Mesenchymal stem cell (in vitro differentiated cells and primary cell): Measurements from ENCODE around the gene ZNF507.

Experiments used
- DNase-seq: peaks from one replicate; pipeline ENCODE4 v3.0.0-alpha.2; 2013
- H2AFZ ChIP-seq: one replicate; pipeline ENCODE4 v1.6.1; 2013; ENCODE audit warnings: low read depth, mild to moderate bottlenecking, control low read depth, inconsistent platforms, low read length, moderate library complexity
- H2AK5ac ChIP-seq: 2 replicates; pipeline ENCODE4 v1.6.1; 2013; ENCODE audit warnings: low read length, moderate library complexity, mild to moderate bottlenecking, inconsistent platforms; ENCODE audit not compliant: severe bottlenecking
- H2BK120ac ChIP-seq: one replicate; pipeline ENCODE4 v1.6.1; 2013; ENCODE audit warnings: low read depth, mild to moderate bottlenecking, inconsistent platforms, low read length, moderate library complexity
- H2BK12ac ChIP-seq, 2 experiments: one replicate each; pipeline ENCODE4 v1.6.1; 2013; ENCODE audit warnings: inconsistent platforms in 2 of 2, low read length in 2 of 2, mild to moderate bottlenecking in 2 of 2, moderate library complexity in 2 of 2, control low read depth in 1 of 2
- H2BK15ac ChIP-seq: one replicate; pipeline ENCODE4 v1.6.1; 2013; ENCODE audit warnings: mild to moderate bottlenecking, low read depth, inconsistent platforms; ENCODE audit not compliant: poor library complexity, severe bottlenecking
- H2BK5ac ChIP-seq: 2 replicates; pipeline ENCODE4 v1.6.1; 2013; ENCODE audit warnings: low read depth, mild to moderate bottlenecking, low read length, control low read depth, inconsistent platforms; ENCODE audit not compliant: poor library complexity, severe bottlenecking
- H3K14ac ChIP-seq, 2 experiments: one replicate each; pipeline ENCODE4 v1.6.1; 2013; ENCODE audit warnings: inconsistent platforms in 2 of 2, low read length in 2 of 2, control low read depth in 1 of 2, mild to moderate bottlenecking in 1 of 2, moderate library complexity in 1 of 2
- H3K18ac ChIP-seq, 2 experiments: one replicate each; pipeline ENCODE4 v1.6.1; 2013; ENCODE audit warnings: inconsistent platforms in 2 of 2, low read length in 2 of 2, control low read depth in 1 of 2, low read depth in 1 of 2, mild to moderate bottlenecking in 1 of 2
- H3K23ac ChIP-seq, 2 experiments: one replicate each; pipeline ENCODE4 v1.6.1; 2013; ENCODE audit warnings: inconsistent platforms in 2 of 2, low read length in 2 of 2, mild to moderate bottlenecking in 2 of 2, moderate library complexity in 2 of 2, control low read depth in 1 of 2
- H3K27ac ChIP-seq: 2 replicates; pipeline ENCODE4 v1.5.1; 2013; ENCODE audit warnings: mild to moderate bottlenecking, moderate library complexity, low read length, control low read depth, inconsistent platforms; ENCODE audit not compliant: poor library complexity, severe bottlenecking
- H3K27me3 ChIP-seq, 2 experiments: 2 replicates each; pipeline versions ENCODE4 v1.6.1 to v1.7.0; 2013; ENCODE audit warnings: low read length in 2 of 2, mild to moderate bottlenecking in 2 of 2, moderate library complexity in 2 of 2, control low read depth in 1 of 2, inconsistent platforms in 1 of 2; ENCODE audit not compliant: control insufficient read depth in 1 of 2, insufficient read depth in 1 of 2
- H3K36me3 ChIP-seq, 2 experiments: 2 replicates each; pipeline versions ENCODE4 v1.6.1 to v1.7.0; 2013; ENCODE audit warnings: low read length in 2 of 2, control low read depth in 1 of 2, inconsistent platforms in 1 of 2, low read depth in 1 of 2, mild to moderate bottlenecking in 1 of 2; ENCODE audit not compliant: insufficient read depth in 2 of 2, control insufficient read depth in 1 of 2
- H3K4ac ChIP-seq, 2 experiments: one replicate each; pipeline ENCODE4 v1.6.1; 2013; ENCODE audit warnings: inconsistent platforms in 2 of 2, low read length in 2 of 2, mild to moderate bottlenecking in 2 of 2, moderate library complexity in 2 of 2, control low read depth in 1 of 2, low read depth in 1 of 2
- H3K4me1 ChIP-seq: 2 replicates; pipeline ENCODE4 v1.6.1; 2013; ENCODE audit warnings: low read depth, low read length, control low read depth; ENCODE audit not compliant: control insufficient read depth, insufficient read depth
- H3K4me2 ChIP-seq: 2 replicates; pipeline ENCODE4 v1.6.1; 2013; ENCODE audit warnings: low read length, mild to moderate bottlenecking, inconsistent platforms; ENCODE audit not compliant: poor library complexity, severe bottlenecking
- H3K4me3 ChIP-seq, 2 experiments: 2 replicates each; pipeline versions ENCODE4 v1.5.1 to v1.7.0; 2013; ENCODE audit warnings: low read length in 2 of 2, mild to moderate bottlenecking in 2 of 2, control low read depth in 1 of 2, low read depth in 1 of 2; ENCODE audit not compliant: insufficient read depth in 1 of 2
- H3K79me1 ChIP-seq: replicated peaks from 2 replicates; pipeline ENCODE4 v1.6.1; 2013; ENCODE audit warnings: mild to moderate bottlenecking, control low read depth, low read length, inconsistent platforms; ENCODE audit not compliant: poor library complexity, severe bottlenecking
- H3K9ac ChIP-seq: 2 replicates; pipeline ENCODE4 v1.7.0; 2013; ENCODE audit warnings: mild to moderate bottlenecking, low read length, moderate library complexity
- H3K9me3 ChIP-seq: 2 replicates; pipeline ENCODE4 v1.7.0; 2013; ENCODE audit warnings: mild to moderate bottlenecking, low read length; ENCODE audit not compliant: control insufficient read depth
- H4K8ac ChIP-seq: one replicate; pipeline ENCODE4 v1.6.1; 2013; ENCODE audit warnings: inconsistent platforms, mild to moderate bottlenecking, low read length, moderate library complexity
- H4K91ac ChIP-seq: one replicate; pipeline ENCODE4 v1.6.1; 2013; ENCODE audit warnings: mild to moderate bottlenecking, low read length, inconsistent platforms
- WGBS: methylation state at CpG from one replicate; pipeline ENCODE4 v1.1.7; 2013; ENCODE audit warnings: mixed read lengths; 5-methylcytosine and 5-hydroxymethylcytosine counted together

Gene ZNF507

DNA sequence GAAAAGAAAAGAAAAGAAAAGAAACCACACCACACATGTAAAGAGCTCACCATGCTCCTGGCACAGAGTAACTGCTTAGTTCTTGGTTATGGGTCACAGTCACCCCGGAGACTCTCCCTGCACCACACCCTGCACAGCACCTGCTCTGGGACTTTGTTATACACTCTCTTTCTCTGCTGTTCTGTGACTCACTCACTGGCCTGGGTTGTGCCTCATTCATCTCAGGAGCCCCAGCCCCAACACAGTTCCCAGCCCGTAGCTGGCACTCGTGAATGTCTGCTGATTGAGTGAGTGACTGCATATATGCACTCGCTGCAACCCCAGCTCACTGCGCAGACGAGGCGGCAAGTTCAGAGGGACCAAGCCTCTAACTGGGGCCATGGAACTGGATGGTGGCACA is 22.9 kb upstream of the ZNF507 start:
- Histone ChIP-seq H3K9me3 (no peaks in the 10 kb centered on the region), H2BK12ac (no peak overlapping the region), H3K4ac (no peak overlapping the region), H4K91ac (no peak overlapping the region), H3K27me3 (peaks cover 6 to 7% of the 10 kb centered on the region in 2 experiments), H2BK120ac (no peak overlapping the region), H4K8ac (peak overlapping the region; percentile 41), H3K4me1 (peaks cover 2% of the 10 kb centered on the region), H3K9ac (no peak overlapping the region), H3K18ac (no peak overlapping the region), H2AK5ac (no peak overlapping the region), H2BK5ac (no peak overlapping the region), H3K4me2 (no peak overlapping the region), H3K27ac (no peak overlapping the region), H3K36me3 (no peaks in the 10 kb centered on the region), H3K14ac (no peak overlapping the region), H3K23ac (no peak overlapping the region), H2AFZ (no peak overlapping the region), H2BK15ac (no peak overlapping the region), H3K79me1 (no peaks in the 10 kb centered on the region), H3K4me3 (no peak overlapping the region)
- WGBS: 82% methylated on average over 7 of the region's 7 CpGs
- no peak for DNase-seq

GRCh38 chr19:32324631-32325285 is 20.7 kb upstream of the ZNF507 start:
- H3K4me1 ChIP-seq: no peaks in the 10 kb centered on the region
- 69% methylated on average over 8 of the region's 10 CpGs for WGBS
- H3K27me3 ChIP-seq: peaks cover 0 to 15% of the 10 kb centered on the region in 2 experiments
- H3K9ac ChIP-seq: no peak overlapping the region
- no peaks in the 10 kb centered on the region for H3K9me3 ChIP-seq
- no peak overlapping the region for H2AK5ac ChIP-seq
- no peak overlapping the region for H3K4me2 ChIP-seq
- no peaks in the 10 kb centered on the region for H3K36me3 ChIP-seq
- no peak overlapping the region for H3K4ac ChIP-seq
- DNase-seq: no peak
- H2BK15ac ChIP-seq: no peak overlapping the region
- no peaks in the 10 kb centered on the region for H3K79me1 ChIP-seq
- H2BK12ac ChIP-seq: no peak overlapping the region
- no peak overlapping the region for H3K14ac ChIP-seq
- no peak overlapping the region for H3K4me3 ChIP-seq
- no peak overlapping the region for H2BK5ac ChIP-seq
- no peak overlapping the region for H3K27ac ChIP-seq
- H4K91ac ChIP-seq: no peak overlapping the region
- H3K23ac ChIP-seq: no peak overlapping the region
- H4K8ac ChIP-seq: no peak overlapping the region
- no peak overlapping the region for H2AFZ ChIP-seq
- no peak overlapping the region for H3K18ac ChIP-seq
- H2BK120ac ChIP-seq: no peak overlapping the region

DNA sequence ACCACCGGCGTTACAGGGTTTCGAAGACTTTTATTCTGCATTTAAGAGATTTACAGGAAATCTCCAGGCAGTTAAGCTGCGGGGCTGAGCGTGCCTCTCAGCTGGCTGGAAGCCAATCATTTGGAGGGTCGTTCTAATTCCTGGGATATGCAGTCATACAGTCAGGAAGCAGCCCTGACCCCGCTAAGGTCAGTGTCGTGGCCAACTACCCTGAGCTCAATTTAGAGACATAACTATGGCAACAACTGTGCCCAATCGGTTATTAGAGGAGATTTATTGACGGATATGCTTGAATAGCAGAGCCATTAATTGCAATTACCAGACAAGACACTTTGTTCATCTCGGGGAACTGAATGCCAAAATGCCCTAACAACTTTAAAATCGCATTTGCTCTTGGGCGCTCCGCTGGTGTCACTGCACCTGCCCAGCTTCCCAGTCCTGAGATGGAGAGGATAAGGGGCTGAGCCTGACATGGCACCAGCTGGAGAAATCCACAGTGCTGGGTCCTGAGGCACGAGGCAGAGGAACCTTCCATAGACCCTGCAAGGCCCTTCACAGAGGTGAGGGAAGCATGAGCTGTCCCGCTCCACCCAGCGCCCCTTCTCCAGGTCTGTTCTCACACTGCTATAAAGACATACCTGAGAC is 15.1 kb upstream of the ZNF507 start:
- Histone ChIP-seq H3K36me3 (no peaks in the 10 kb centered on the region), H3K18ac (no peak overlapping the region), H3K14ac (no peak overlapping the region), H3K27ac (no peak overlapping the region), H3K4me1 (peaks cover 4% of the 10 kb centered on the region), H3K4me2 (no peak overlapping the region), H2BK120ac (no peak overlapping the region), H3K27me3 (peaks cover 13 to 36% of the 10 kb centered on the region in 2 experiments), H3K9me3 (no peaks in the 10 kb centered on the region), H2BK15ac (no peak overlapping the region), H2BK5ac (no peak overlapping the region), H3K23ac (no peak overlapping the region), H3K4ac (no peak overlapping the region), H3K4me3 (no peak overlapping the region), H2BK12ac (no peak overlapping the region), H2AFZ (no peak overlapping the region), H4K8ac (no peak overlapping the region), H3K9ac (no peak overlapping the region), H4K91ac (peak overlapping the region; percentile 47), H3K79me1 (no peaks in the 10 kb centered on the region), H2AK5ac (no peak overlapping the region)
- DNase-seq: no peak
- 48% methylated on average over 15 of the region's 17 CpGs for WGBS

GRCh38 chr19:32333227-32333626 is 12.2 kb upstream of the ZNF507 start:
- no peak for DNase-seq
- Histone ChIP-seq H4K91ac (no peak overlapping the region), H3K27ac (no peak overlapping the region), H2AK5ac (no peak overlapping the region), H3K9ac (no peak overlapping the region), H4K8ac (no peak overlapping the region), H3K14ac (no peak overlapping the region), H3K18ac (no peak overlapping the region), H3K4me1 (peaks cover 4% of the 10 kb centered on the region), H3K9me3 (no peaks in the 10 kb centered on the region), H2BK5ac (no peak overlapping the region), H2BK12ac (no peak overlapping the region), H3K27me3 (peaks cover 13 to 26% of the 10 kb centered on the region in 2 experiments), H3K23ac (no peak overlapping the region), H2AFZ (no peak overlapping the region), H3K36me3 (no peaks in the 10 kb centered on the region), H3K4me3 (no peak overlapping the region), H3K79me1 (no peaks in the 10 kb centered on the region), H3K4me2 (no peak overlapping the region), H2BK120ac (no peak overlapping the region), H2BK15ac (no peak overlapping the region), H3K4ac (no peak overlapping the region)
- 82% methylated on average over 5 of the region's 5 CpGs for WGBS
